ENCODE results near the gene SNRNP35.
"Not testable (repeated sequence)": the region's sequence is repeated elsewhere in the genome, so short reads cannot be mapped to it uniquely, and the experiment has no call there.

The SNRNP35 gene

DNA sequence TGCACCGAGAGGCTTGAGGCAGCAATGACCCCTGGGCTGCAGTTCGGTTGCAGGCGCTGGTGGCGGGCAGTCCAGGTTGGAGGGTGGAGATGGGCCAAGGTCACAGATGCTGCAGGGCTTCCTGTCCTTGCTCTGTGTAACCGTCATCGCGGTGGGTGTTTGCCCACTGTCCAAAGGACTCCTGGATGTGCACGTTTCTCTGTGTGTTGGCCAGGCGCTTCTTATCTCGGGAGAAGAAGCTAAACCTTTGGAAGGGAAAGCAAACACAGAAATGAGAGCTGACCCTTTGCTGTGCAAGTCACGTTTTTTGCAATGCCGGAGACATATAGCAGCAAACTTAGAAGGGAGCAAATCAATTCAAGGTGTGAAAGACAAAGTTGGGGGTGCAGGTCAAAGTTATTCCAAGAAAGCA is 14.5 kb downstream of the SNRNP35 start:
- peaks cover 21% of the 10 kb centered on the region for H3K4me1 Mint-ChIP-seq (ENCODE audit: low read depth)
- H3K4me3 Mint-ChIP-seq = no peak overlapping the region
- H3K9me3 Mint-ChIP-seq = no peaks in the 10 kb centered on the region
- peaks cover 15% of the 10 kb centered on the region for H3K36me3 Mint-ChIP-seq (ENCODE audit: low read depth)
- no peak overlapping the region for H3K27ac Mint-ChIP-seq
- no peaks in the 10 kb centered on the region for H3K27me3 Mint-ChIP-seq

DNA sequence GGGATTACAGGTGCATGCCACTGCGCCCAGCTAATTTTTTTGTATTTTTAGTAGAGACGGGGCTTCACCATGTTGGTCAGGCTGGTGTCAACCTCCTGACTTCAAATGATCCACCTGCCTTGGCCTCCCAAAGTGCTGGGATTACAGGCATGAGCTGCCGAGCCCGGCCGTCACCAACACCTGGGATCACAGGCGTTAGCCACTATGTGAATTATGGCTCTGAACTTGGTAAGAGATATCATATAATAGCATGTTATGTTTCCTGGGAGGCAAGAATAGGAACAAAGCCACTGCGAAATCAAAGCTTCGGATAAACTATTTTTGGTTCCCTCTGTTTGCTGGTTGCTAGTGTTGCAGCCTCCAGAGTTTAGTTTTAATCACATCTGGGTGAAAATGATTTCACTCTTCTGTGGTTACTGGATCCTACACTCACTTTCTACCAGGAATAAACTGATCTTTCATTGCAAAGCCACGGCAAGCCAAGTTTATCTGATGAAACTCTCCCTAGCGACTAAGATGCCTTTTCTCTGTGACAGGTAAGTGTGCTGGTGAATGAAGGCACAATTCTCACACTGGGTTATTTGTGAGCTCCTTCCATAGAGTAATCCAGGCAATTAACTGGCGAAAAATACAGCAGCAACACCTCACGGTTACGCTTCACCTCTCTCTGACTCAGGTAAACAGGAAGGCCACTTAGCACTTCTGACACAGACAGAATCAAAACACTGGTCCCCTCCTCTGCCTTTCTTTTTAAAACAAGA is 16.7 kb downstream of the SNRNP35 start:
- Mint-ChIP-seq H3K27ac (peak overlapping the region; percentile 26), H3K4me3 (no peak overlapping the region)

DNA sequence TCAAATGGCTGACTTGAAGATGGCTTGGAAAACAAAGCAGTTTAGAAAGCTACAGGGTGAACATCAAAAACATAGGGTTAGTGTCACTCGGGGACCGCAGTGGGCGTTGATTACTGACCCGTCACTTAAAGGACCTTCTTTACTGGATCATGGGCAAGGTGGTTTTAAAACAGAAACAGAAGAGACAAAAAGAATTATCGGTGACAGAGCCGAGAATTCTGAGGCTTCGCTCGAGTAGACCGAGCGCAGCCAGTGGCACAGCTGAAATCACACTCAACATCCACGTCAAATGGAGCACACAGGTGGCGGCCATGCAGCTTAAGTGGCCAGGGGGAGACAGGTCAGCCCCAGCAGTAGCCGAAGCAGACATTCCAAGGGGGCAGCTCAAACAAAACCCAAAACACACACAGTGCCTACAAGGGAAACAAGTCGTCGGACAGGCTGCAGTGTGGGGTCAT is 17.3 kb downstream of the SNRNP35 start:
- Mint-ChIP-seq H3K27ac (peak overlapping the region; percentile 26), H3K36me3 (ENCODE audit: low read depth) (peaks cover 10% of the 10 kb centered on the region), H3K4me1 (ENCODE audit: low read depth) (peaks cover 21% of the 10 kb centered on the region), H3K4me3 (no peak overlapping the region), H3K9me3 (no peaks in the 10 kb centered on the region), H3K27me3 (no peaks in the 10 kb centered on the region)

More for the DNA sequence above, 16.7 kb downstream of the SNRNP35 start:
- H3K4me1 Mint-ChIP-seq (ENCODE audit: low read depth) = peaks cover 21% of the 10 kb centered on the region
- peaks cover 10% of the 10 kb centered on the region for H3K36me3 Mint-ChIP-seq (ENCODE audit: low read depth)
- no peaks in the 10 kb centered on the region for H3K9me3 Mint-ChIP-seq
- no peaks in the 10 kb centered on the region for H3K27me3 Mint-ChIP-seq

GRCh38 chr12:123478069-123478468 is 20.1 kb downstream of the SNRNP35 start:
- Mint-ChIP-seq H3K36me3 (ENCODE audit: low read depth) (peaks cover 10% of the 10 kb centered on the region), H3K9me3 (no peaks in the 10 kb centered on the region), H3K27me3 (no peaks in the 10 kb centered on the region), H3K27ac (no peak overlapping the region), H3K4me1 (ENCODE audit: low read depth) (peaks cover 22% of the 10 kb centered on the region), H3K4me3 (no peak overlapping the region)

DNA sequence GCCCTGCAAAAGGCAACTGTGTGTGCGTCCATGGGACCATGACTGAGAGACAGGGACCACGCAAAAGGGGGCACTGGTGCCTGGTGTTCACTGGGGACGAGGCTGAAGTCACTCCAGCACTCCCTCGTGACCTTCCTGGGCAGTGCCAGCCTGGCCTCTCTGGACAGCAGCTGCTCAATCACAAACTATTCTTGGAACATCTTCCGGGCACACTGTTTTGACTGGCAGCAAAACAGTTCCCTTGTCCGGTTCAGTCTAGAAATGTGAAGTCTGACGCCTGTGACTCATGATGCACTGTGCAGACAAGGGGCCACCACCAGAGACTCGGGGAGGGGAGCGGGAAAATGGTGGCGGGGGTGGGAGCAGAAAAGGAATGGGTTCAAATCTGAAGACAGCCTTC is 20.8 kb downstream of the SNRNP35 start:
- Mint-ChIP-seq H3K4me3 (no peak overlapping the region), H3K27me3 (no peaks in the 10 kb centered on the region), H3K36me3 (ENCODE audit: low read depth) (peaks cover 10% of the 10 kb centered on the region), H3K4me1 (ENCODE audit: low read depth) (peaks cover 29% of the 10 kb centered on the region), H3K9me3 (no peaks in the 10 kb centered on the region), H3K27ac (no peak overlapping the region)

DNA sequence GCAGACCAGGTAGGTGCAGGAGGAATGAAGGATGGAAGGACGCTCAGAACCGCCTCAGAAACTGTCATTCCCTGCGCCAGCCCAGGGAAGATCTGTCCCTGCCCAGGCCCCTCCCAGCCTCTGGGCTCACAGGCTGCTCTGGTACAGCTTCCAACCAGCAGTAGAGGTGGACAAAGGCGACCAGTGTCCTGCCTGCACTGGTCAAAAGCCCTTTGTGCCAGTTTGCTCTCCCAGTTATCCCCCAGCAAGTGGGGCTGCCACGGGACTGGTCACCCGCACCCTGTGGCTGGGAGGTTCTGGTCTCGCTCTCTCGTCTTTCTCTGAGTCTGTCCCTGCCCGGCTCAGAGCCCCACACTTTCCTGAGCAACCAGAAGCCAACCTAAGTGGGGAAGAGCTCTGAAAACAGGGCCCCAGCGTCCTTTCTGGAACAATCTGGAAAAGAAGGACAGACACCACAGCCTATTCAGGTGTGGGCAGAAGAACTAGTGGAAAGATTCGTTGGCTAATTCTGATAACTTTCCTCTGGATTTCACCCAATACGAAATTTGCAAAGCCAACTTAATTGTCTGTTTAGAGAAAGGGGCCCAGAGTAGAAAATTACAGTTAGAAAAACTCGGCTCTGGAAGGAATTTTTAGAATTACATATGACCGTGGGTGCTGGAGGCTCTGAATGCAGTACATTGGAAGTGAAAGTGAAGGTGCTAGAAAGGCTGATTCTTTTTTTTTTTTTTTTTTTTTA is 21.7 kb downstream of the SNRNP35 start:
- Mint-ChIP-seq H3K9me3 (no peaks in the 10 kb centered on the region), H3K4me3 (no peak overlapping the region), H3K36me3 (ENCODE audit: low read depth) (peaks cover 10% of the 10 kb centered on the region), H3K27ac (no peak overlapping the region), H3K27me3 (no peaks in the 10 kb centered on the region), H3K4me1 (ENCODE audit: low read depth) (peaks cover 34% of the 10 kb centered on the region)

- H3K9me3 Mint-ChIP-seq; H3K4me3 Mint-ChIP-seq; H3K27me3 Mint-ChIP-seq; H3K36me3 Mint-ChIP-seq (ENCODE audit: low read depth); H3K27ac Mint-ChIP-seq: not testable (repeated sequence)
- H3K4me1 Mint-ChIP-seq (ENCODE audit: low read depth) = peaks cover 27% of the 10 kb centered on the region
Measured at GRCh38 chr12:123481251-123481650, 23.3 kb downstream of the SNRNP35 start.

- Mint-ChIP-seq H3K36me3 (ENCODE audit: low read depth) (no peaks in the 10 kb centered on the region), H3K9me3 (no peaks in the 10 kb centered on the region), H3K27ac (no peak overlapping the region), H3K4me1 (ENCODE audit: low read depth) (peaks cover 21% of the 10 kb centered on the region), H3K27me3 (no peaks in the 10 kb centered on the region), H3K4me3 (no peak overlapping the region)
Measured at GRCh38 chr12:123482876-123483275, 24.9 kb downstream of the SNRNP35 start.

DNA sequence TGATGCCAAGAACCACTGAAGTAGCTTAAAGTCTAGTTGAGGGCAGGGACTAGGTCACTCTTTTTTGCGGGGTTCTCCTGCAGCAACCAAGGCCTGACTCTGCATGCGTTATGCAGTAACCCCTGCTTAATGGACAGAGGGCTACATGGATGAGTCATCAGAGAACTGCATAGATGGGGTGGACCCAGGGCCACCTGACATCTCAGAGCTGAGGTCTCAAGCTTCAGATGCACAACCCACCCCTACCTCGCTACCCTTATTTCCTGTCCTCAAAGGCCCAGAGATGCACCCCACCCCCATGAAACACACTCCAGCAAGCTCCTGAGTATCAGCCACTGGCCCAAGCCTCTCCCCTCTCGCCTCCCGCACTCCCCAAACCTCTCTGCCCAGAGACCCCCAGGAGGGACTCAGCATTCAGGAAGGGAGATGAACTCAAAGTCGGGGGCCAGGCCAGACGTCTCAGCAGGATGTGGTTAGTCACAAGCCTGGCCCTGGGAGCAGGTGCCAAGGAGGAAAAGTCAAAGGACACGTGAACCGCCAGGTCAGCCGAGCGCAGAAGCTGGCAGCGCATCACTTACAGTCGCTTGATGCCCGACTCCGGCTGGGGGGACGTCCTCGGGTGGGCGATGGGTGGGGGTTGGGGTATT is 25.8 kb downstream of the SNRNP35 start:
- Mint-ChIP-seq H3K27me3 (no peaks in the 10 kb centered on the region), H3K4me3 (no peak overlapping the region), H3K9me3 (no peaks in the 10 kb centered on the region), H3K4me1 (ENCODE audit: low read depth) (peaks cover 21% of the 10 kb centered on the region), H3K36me3 (ENCODE audit: low read depth) (no peaks in the 10 kb centered on the region), H3K27ac (peak overlapping the region; percentile 11)

DNA sequence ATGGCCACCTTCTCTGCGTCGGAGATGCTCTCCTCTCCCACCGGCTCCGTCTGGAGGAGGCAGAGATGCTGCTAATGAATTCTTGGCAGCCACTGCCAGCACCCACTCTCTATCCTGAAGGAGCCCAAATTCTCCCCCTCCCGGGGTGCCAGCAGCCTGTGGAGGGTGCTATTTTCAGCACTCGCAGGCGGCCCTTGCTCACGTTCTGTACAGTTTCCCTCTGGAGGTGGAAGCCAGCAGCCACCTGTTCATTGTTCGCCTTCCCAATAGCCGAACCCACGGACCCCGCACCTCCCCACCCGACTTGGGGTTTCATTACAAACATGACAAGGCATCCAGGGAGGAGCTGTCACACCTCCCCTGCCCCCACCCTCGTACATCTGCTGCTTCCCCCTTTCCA is 27.8 kb downstream of the SNRNP35 start:
- Mint-ChIP-seq H3K9me3 (no peaks in the 10 kb centered on the region), H3K4me3 (no peak overlapping the region), H3K4me1 (ENCODE audit: low read depth) (peaks cover 21% of the 10 kb centered on the region), H3K36me3 (ENCODE audit: low read depth) (no peaks in the 10 kb centered on the region), H3K27me3 (no peaks in the 10 kb centered on the region), H3K27ac (no peak overlapping the region)

DNA sequence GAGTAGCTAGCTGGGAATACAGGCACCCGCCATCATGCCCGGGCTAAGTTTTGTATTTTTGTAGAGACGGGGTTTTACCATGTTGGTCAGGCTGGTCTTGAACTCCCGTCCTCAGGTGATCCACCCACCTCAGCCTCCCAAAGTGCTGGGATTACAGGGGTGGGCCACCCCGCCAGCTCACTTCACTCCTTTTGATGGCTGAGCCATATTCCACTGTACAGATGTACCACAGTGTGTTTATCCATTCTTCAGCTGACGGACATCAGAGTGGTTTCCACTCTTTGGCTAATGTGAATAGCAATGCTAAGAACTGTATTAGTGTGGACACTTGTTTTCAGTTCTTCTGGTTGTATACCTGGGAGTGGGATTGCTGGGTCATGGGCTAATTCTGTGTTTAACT is 29.5 kb downstream of the SNRNP35 start:
- no peaks in the 10 kb centered on the region for H3K36me3 Mint-ChIP-seq (ENCODE audit: low read depth)
- H3K4me3 Mint-ChIP-seq = no peak overlapping the region
- H3K4me1 Mint-ChIP-seq (ENCODE audit: low read depth) = peaks cover 21% of the 10 kb centered on the region
- no peak overlapping the region for H3K27ac Mint-ChIP-seq
- no peaks in the 10 kb centered on the region for H3K9me3 Mint-ChIP-seq
- H3K27me3 Mint-ChIP-seq = no peaks in the 10 kb centered on the region

DNA sequence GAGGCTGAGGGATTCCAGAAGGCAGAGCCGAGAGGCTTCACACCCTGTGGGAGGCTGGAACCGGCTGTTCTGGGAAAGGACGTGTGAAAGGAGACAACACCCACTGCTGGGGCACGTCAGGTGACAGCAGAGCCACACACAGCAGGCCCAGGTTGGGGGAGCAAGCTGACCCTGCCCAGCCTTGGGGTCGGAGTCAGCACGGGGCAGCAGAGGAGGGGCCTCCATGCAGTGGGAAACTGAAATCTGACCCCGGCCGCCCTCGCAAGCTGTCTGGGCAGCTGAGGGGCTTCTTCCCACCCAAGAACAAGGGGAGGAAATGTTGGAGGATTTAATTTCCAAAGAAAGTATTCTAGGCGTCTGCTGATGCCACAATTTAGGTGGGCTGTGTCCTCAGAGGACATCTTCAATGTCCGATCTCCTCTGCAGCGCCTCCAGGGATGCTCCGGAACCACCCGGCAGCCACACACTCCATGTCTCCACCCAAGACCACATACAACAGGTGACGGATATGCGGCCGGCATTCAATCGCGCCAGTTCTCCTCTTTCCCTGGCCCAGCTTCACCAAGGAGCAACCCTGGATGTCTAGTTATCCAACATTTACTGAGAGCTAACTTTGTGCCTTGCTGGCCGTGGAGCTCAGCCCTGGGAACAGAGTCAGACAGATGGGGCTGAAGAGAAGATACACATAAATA is 30.7 kb downstream of the SNRNP35 start:
- H3K4me1 Mint-ChIP-seq (ENCODE audit: low read depth) = peaks cover 14% of the 10 kb centered on the region
- H3K27ac Mint-ChIP-seq = no peak overlapping the region
- H3K27me3 Mint-ChIP-seq = no peaks in the 10 kb centered on the region
- no peaks in the 10 kb centered on the region for H3K36me3 Mint-ChIP-seq (ENCODE audit: low read depth)
- no peak overlapping the region for H3K4me3 Mint-ChIP-seq
- H3K9me3 Mint-ChIP-seq = no peaks in the 10 kb centered on the region

DNA sequence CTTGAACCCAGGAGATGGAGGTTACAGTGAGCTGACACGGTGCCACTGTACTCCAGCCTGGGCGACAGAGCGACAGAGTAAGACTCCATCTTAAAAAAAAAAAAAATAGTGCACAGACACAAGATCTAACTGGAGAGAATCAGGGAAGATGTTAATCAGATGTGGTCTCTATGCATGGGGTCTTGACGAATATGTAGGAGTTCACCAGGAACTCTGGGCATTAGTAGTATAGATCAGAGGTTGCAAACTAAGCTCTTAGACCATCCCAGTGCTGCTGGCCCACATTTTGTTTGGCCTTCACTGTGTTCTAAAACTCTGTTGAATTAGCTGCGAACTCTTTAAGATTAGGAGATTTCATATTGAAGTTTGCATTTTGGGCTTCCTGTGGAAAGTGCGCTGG is 31.6 kb downstream of the SNRNP35 start:
- Mint-ChIP-seq H3K4me1 (ENCODE audit: low read depth) (peaks cover 5% of the 10 kb centered on the region), H3K36me3 (ENCODE audit: low read depth) (no peaks in the 10 kb centered on the region), H3K27me3 (no peaks in the 10 kb centered on the region), H3K27ac (no peak overlapping the region), H3K4me3 (no peak overlapping the region), H3K9me3 (no peaks in the 10 kb centered on the region)

- Mint-ChIP-seq H3K4me1 (ENCODE audit: low read depth) (no peaks in the 10 kb centered on the region), H3K9me3 (no peaks in the 10 kb centered on the region), H3K4me3 (no peak overlapping the region), H3K27ac (no peak overlapping the region), H3K36me3 (ENCODE audit: low read depth) (no peaks in the 10 kb centered on the region), H3K27me3 (no peaks in the 10 kb centered on the region)
Measured at GRCh38 chr12:123490089-123490488, 32.1 kb downstream of the SNRNP35 start.

DNA sequence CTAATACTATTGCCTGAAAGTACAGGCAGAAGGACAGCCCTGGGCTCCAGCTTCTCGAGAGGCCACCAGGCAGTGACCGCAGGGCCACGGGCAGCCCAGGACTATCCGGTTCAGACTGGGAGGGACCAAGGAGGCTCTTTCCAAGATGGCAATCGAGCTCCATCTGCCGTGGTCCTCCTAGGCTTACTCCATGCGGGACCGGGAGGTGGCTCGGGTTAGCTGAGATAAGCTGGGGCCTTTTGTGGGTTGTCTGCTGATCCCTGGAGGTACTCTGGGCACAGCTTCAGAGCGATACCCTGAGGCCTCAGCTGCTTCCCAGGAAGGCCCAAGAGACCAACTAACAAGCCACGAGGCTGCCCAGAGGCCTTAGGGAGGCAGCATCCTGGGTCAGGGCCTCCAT is 33.1 kb downstream of the SNRNP35 start:
- H3K36me3 Mint-ChIP-seq (ENCODE audit: low read depth) = no peaks in the 10 kb centered on the region
- no peak overlapping the region for H3K4me3 Mint-ChIP-seq
- no peaks in the 10 kb centered on the region for H3K9me3 Mint-ChIP-seq
- H3K4me1 Mint-ChIP-seq (ENCODE audit: low read depth) = no peaks in the 10 kb centered on the region
- H3K27ac Mint-ChIP-seq = no peak overlapping the region
- no peaks in the 10 kb centered on the region for H3K27me3 Mint-ChIP-seq

Data from stimulated activated naive CD8-positive, alpha-beta T cell treated with anti-CD3 and anti-CD28 coated beads, Interleukin-15, Interleukin-2, amounts not matched to agents 100 ng/mL and 50 ng/mL, for 24 hours (primary cell).